ENCODE data around the gene THG1L.

DNA sequence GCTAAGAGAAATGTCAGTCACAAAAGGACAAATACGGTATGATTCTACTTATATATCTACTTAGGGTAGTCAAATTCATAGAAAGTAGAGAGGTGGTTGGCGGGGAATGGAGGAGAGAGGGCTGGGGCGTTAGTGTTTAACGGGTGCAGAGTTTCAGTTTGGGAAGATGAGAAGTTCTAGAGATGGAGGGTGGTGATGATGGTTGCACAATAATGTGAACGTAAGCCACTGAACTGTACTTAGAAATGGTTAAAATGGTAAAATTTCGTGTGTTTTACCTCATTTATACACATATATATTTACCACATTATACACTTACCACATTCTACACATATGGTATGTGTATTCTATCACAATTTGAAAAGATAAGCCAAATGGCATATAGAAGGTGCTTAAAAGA, 48.0 kb downstream of the THG1L start:
- TF ChIP-seq, protein P1, sequence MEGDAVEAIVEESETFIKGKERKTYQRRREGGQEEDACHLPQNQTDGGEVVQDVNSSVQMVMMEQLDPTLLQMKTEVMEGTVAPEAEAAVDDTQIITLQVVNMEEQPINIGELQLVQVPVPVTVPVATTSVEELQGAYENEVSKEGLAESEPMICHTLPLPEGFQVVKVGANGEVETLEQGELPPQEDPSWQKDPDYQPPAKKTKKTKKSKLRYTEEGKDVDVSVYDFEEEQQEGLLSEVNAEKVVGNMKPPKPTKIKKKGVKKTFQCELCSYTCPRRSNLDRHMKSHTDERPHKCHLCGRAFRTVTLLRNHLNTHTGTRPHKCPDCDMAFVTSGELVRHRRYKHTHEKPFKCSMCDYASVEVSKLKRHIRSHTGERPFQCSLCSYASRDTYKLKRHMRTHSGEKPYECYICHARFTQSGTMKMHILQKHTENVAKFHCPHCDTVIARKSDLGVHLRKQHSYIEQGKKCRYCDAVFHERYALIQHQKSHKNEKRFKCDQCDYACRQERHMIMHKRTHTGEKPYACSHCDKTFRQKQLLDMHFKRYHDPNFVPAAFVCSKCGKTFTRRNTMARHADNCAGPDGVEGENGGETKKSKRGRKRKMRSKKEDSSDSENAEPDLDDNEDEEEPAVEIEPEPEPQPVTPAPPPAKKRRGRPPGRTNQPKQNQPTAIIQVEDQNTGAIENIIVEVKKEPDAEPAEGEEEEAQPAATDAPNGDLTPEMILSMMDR (IDR thresholded peaks at IDR 0.05): no peak
- TF ChIP-seq POLR2A (IDR thresholded peaks at IDR 0.05) (no peak), POLR2AphosphoS5 (IDR thresholded peaks at IDR 0.05) (no peak)
